Progenitor cell of endocrine pancreas (in vitro differentiated cells): ENCODE results near the gene LRRC3. TPM values are rescaled to one million over a fixed set of nuclear protein-coding genes. Genes with fewer than 3 reads are reported as not detected.

Source experiments
- DNase-seq: peaks from one replicate; pipeline ENCODE4 v3.0.0; 2021; ENCODE audit warnings: low spot score; ENCODE audit not compliant: unreplicated experiment
- H3K27ac Mint-ChIP-seq: 2 replicates; pipeline ENCODE4 v1.8.0; 2021; ENCODE audit warnings: mild to moderate bottlenecking, moderate library complexity, mixed read lengths
- H3K27me3 Mint-ChIP-seq: 2 replicates; pipeline ENCODE4 v1.8.0; 2021; ENCODE audit warnings: mixed read lengths
- H3K36me3 Mint-ChIP-seq: 2 replicates; pipeline ENCODE4 v1.8.0; 2022; ENCODE audit warnings: mixed read lengths; ENCODE audit not compliant: insufficient read depth
- H3K4me1 Mint-ChIP-seq: 2 replicates; pipeline ENCODE4 v1.8.0; 2021; ENCODE audit warnings: low read depth, mixed read lengths
- H3K4me3 Mint-ChIP-seq: 2 replicates; pipeline ENCODE4 v1.8.0; 2021; ENCODE audit warnings: low read depth, mild to moderate bottlenecking, moderate library complexity, mixed read lengths
- H3K9me3 Mint-ChIP-seq: 2 replicates; pipeline ENCODE4 v1.8.0; 2021; ENCODE audit warnings: low read depth, mixed read lengths
- total RNA-seq: library from RNA; stranded (reverse); gene quantifications from 2 replicates; pipeline ENCODE4 v1.2.1, GENCODE V29; 2021
- TF ChIP-seq, protein P1 (sequence below): fragments of 200-600 bp; sonication (generic); IDR thresholded peaks from one replicate; pipeline ENCODE4 v1.5.0; 2021; ENCODE audit warnings: antibody characterized with exemption, mild to moderate bottlenecking; ENCODE audit not compliant: unreplicated experiment

The LRRC3 gene
- total RNA-seq, 1 donor from 2014 or later, result 5.1 TPM

DNA sequence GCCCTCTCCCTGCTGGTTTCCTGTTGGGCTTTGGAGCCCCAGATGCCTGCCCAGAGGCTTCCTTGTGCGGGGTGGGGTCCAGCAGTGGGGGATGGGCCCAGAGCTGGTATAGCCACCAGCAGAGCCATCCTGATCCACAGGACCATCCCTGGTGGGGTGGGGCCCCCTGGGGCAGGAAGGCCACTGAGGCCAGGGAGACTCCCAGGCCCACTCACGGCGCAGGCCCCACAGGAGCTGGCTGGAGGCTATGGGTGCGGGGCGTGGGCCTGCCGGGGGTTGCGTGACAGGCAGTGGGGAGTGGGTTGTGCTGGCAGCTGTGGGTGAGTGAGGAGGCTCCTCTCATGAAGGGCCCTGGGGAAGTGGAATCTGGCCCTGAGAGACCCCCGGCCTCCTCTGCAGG lies 5.7 kb downstream of the LRRC3 start:
- Mint-ChIP-seq H3K27me3 (no peaks in the 10 kb centered on the region), H3K4me3 (no peak overlapping the region), H3K9me3 (no peaks in the 10 kb centered on the region), H3K36me3 (no peaks in the 10 kb centered on the region), H3K27ac (no peak overlapping the region), H3K4me1 (no peaks in the 10 kb centered on the region)
- TF ChIP-seq, protein P1, sequence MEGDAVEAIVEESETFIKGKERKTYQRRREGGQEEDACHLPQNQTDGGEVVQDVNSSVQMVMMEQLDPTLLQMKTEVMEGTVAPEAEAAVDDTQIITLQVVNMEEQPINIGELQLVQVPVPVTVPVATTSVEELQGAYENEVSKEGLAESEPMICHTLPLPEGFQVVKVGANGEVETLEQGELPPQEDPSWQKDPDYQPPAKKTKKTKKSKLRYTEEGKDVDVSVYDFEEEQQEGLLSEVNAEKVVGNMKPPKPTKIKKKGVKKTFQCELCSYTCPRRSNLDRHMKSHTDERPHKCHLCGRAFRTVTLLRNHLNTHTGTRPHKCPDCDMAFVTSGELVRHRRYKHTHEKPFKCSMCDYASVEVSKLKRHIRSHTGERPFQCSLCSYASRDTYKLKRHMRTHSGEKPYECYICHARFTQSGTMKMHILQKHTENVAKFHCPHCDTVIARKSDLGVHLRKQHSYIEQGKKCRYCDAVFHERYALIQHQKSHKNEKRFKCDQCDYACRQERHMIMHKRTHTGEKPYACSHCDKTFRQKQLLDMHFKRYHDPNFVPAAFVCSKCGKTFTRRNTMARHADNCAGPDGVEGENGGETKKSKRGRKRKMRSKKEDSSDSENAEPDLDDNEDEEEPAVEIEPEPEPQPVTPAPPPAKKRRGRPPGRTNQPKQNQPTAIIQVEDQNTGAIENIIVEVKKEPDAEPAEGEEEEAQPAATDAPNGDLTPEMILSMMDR, result no peak
- DNase-seq, result no peak

DNA sequence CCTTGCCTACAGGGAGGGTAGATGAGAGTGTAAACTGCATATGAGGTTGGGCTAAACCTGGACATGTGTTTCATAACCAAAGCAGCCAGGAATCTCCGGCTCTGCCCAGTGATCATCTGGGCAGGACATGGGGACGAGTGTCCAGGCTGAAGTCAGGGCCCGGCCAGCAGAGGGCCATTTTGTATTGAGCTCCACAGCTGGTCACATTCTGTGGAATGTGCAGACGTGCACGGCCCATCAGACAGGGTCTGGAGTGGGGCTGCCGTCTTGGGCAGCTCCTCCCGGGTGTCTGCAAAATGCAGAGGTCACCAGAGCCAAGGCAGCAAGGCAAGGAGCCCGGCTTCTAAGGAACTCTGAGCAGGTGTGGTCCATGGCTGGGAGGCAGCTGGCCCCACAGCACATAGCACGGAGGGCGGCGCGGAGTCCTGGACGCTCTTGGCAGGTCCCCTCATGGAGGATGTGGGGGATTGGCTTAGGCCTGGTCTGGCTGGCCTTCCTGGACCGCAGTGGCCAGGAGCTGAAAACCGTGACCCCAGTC lies 6.2 kb downstream of the LRRC3 start:
- no peak overlapping the region for H3K4me3 Mint-ChIP-seq
- H3K4me1 Mint-ChIP-seq, result no peaks in the 10 kb centered on the region
- TF ChIP-seq, protein P1, result peak; percentile 55
- H3K27me3 Mint-ChIP-seq, result no peaks in the 10 kb centered on the region
- no peaks in the 10 kb centered on the region for H3K9me3 Mint-ChIP-seq
- no peaks in the 10 kb centered on the region for H3K36me3 Mint-ChIP-seq
- no peak overlapping the region for H3K27ac Mint-ChIP-seq
- no peak for DNase-seq

DNA sequence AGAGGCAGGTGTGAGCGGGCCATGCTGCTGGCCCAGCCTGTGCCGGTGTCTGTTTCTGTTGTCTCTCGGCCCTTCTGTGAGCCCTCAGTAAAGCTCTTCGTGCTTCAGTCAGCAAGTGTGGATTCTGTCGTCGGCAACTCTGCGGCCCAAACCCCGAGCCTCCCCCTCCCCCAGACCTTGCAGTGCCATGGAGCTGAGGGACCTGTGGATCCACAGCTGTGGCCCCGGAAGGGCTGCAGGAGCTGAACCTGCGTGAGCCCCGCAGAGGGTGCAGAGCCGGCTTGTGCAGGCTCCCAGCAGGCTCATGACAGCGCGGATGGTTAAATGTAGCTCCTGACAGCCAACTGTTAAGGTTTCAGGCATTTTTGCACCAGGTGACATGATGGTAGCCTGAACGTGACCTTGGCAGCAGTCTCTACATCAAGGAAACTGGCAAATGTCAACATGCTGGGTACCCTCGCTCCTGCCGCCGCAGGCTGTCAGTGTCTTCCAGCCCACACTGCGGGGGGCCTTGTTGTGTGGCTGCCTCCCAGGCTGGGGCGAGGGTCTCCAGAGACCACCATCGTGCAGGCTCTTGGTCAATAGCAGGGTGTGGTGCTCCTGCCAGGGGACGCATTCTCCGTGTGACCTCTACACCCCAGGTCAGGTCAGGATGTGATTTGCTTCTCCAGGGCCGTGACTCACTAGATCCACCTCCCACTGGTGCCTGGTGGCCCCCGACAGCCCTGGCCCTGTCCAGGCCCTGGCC lies 7.0 kb downstream of the LRRC3 start:
- H3K36me3 Mint-ChIP-seq, result no peaks in the 10 kb centered on the region
- no peak for DNase-seq
- H3K9me3 Mint-ChIP-seq, result no peaks in the 10 kb centered on the region
- no peaks in the 10 kb centered on the region for H3K4me1 Mint-ChIP-seq
- H3K27ac Mint-ChIP-seq, result peak overlapping the region; percentile 24
- H3K27me3 Mint-ChIP-seq, result no peaks in the 10 kb centered on the region
- no peak overlapping the region for H3K4me3 Mint-ChIP-seq
- TF ChIP-seq, protein P1, result no peak

DNA sequence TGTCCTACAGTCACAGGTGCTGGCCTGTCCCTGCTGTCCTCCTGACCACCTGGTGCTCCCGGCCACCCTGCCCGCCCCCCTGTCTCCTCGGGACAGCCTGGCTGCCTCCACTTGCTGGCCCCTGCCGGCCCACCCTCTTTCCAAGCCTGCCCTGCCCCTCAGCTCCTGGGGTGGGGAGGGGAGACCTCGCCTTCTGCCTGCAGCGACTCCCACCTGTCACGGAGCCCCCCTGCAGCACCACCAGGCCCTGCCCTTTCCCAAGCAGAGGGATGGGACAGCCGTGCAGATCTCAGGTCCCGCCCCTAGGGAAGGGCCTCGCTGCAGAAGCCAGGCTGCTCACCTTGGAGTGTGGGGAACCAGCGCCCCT lies 7.5 kb downstream of the LRRC3 start:
- no peak for DNase-seq
- TF ChIP-seq, protein P1, result no peak
- Mint-ChIP-seq H3K36me3 (no peaks in the 10 kb centered on the region), H3K4me1 (no peaks in the 10 kb centered on the region), H3K27me3 (no peaks in the 10 kb centered on the region), H3K27ac (no peak overlapping the region), H3K9me3 (no peaks in the 10 kb centered on the region), H3K4me3 (no peak overlapping the region)

DNA sequence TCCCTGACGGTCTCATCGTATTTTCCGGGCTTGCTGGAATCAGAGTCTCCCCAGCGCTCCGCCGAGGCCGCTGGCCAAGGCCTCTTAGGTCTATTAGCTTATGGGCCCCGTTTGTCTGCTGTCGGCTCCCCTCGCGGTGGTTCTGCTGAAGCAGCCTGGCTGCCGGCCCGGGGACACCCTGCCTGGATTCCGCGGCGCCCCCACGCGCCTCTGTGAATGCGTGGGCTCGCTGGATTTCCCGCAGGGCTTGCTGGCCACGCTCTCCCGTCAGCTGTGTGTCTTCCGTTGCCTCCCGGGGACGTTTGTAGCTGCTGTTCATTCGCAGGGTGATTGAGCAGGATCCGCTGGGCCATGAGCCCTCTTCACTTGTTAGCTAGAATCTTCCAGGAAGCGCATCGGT lies 8.4 kb downstream of the LRRC3 start:
- DNase-seq, result no peak
- Mint-ChIP-seq H3K4me1 (no peaks in the 10 kb centered on the region), H3K4me3 (no peak overlapping the region), H3K36me3 (no peaks in the 10 kb centered on the region), H3K27ac (no peak overlapping the region), H3K9me3 (no peaks in the 10 kb centered on the region), H3K27me3 (no peaks in the 10 kb centered on the region)
- TF ChIP-seq, protein P1, result no peak
